Hematopoietic multipotent progenitor cell treated with erythropoietin and hydrocortisone succinate and interleukin-3 and kit ligand, for 6 days (in vitro differentiated cells): ENCODE measurements around the gene NT5C3A.
"Not testable (repeated sequence)": the region's sequence is repeated elsewhere in the genome, so short reads cannot be mapped to it uniquely, and the experiment has no call there.

Experiments
- DNase-seq: peaks from one replicate; pipeline ENCODE4 v3.0.0-alpha.2; 2015

NT5C3A gene

GRCh38 chr7:33062023-33062781 is at the start of gene NT5C3A:
Gene NT5C3A (minus strand): TSS chr7:33062776. CDS start chr7:33062705, 71 bp downstream.
- DNase-seq: peak; percentile 67

- no peak for DNase-seq
These were observed 49.0 kb upstream of the NT5C3A start for GRCh38 chr7:33111614-33112013.

- DNase-seq: peak; percentile 27
These were observed 47.2 kb upstream of the NT5C3A start for GRCh38 chr7:33109758-33110238.

- DNase-seq: peak; percentile 77
These were observed 46.6 kb upstream of the NT5C3A start, which contains the start of gene RP9 for GRCh38 chr7:33109005-33109757. Gene RP9 (minus strand): TSS chr7:33109404. CDS start chr7:33109372, 32 bp downstream.

- peak; percentile 78 for DNase-seq
These were observed 46.0 kb upstream of the NT5C3A start for GRCh38 chr7:33108554-33109004.

GRCh38 chr7:33107136-33108066 is 44.8 kb upstream of the NT5C3A start:
- peak; percentile 66 for DNase-seq

- DNase-seq: no peak
These were observed 39.3 kb upstream of the NT5C3A start for GRCh38 chr7:33101906-33102305.

- no peak for DNase-seq
These were observed 38.2 kb upstream of the NT5C3A start for GRCh38 chr7:33100770-33101169.

GRCh38 chr7:33099154-33099940 is 36.8 kb upstream of the NT5C3A start:
- no peak for DNase-seq

GRCh38 chr7:33094745-33095275 is 32.2 kb upstream of the NT5C3A start:
- not testable (repeated sequence) for DNase-seq

GRCh38 chr7:33093266-33093665 is 30.7 kb upstream of the NT5C3A start:
- DNase-seq: no peak

- no peak for DNase-seq
These were observed 29.1 kb upstream of the NT5C3A start for GRCh38 chr7:33091641-33092191.

- DNase-seq: no peak
These were observed 28.5 kb upstream of the NT5C3A start for GRCh38 chr7:33091111-33091531.

GRCh38 chr7:33089142-33089541 is 26.6 kb upstream of the NT5C3A start:
- no peak for DNase-seq

- no peak for DNase-seq
These were observed 25.3 kb upstream of the NT5C3A start for GRCh38 chr7:33087858-33088257.

GRCh38 chr7:33087356-33087755 is 24.8 kb upstream of the NT5C3A start:
- DNase-seq: no peak

GRCh38 chr7:33079763-33080690 is 17.5 kb upstream of the NT5C3A start:
- no peak for DNase-seq

- DNase-seq: no peak
These were observed 16.5 kb upstream of the NT5C3A start for GRCh38 chr7:33079096-33079495.

- DNase-seq: no peak
These were observed 14.2 kb upstream of the NT5C3A start for GRCh38 chr7:33076737-33077136.
